OCI-LY3 (cell line): ENCODE results near the gene AVL9.
"Not testable (repeated sequence)": the region's sequence is repeated elsewhere in the genome, so short reads cannot be mapped to it uniquely, and the experiment has no call there.

Experiments used
- H2AFZ ChIP-seq: fragments of 200-600, 300-600 bp; shearing (Covaris generic); 2 replicates; pipeline ENCODE4 v1.6.0; 2014; ENCODE audit warnings: antibody characterized with exemption, low read depth, low read length
- H3K27ac ChIP-seq: fragments of 200-600, 300-600 bp; sonication (generic); 2 replicates; pipeline ENCODE4 v1.5.1; 2014; ENCODE audit warnings: mild to moderate bottlenecking, low read length, moderate library complexity, mixed read lengths
- H3K27me3 ChIP-seq: fragments of 200-600, 300-600 bp; sonication (generic); 2 replicates; pipeline ENCODE4 v1.6.1; 2014; ENCODE audit warnings: low read depth, low read length, mixed read lengths
- H3K36me3 ChIP-seq: fragments of 200-600, 300-600 bp; sonication (generic); replicated peaks from 2 replicates; pipeline ENCODE3; 2014; ENCODE audit warnings: low read depth, low read length, mixed read lengths
- H3K4me1 ChIP-seq: fragments of 300-600, 200-600 bp; sonication (generic); 2 replicates; pipeline ENCODE4 v1.6.1; 2014; ENCODE audit warnings: low read length, mixed read lengths
- H3K4me2 ChIP-seq: fragments of 200-600, 300-600 bp; sonication (generic); 2 replicates; pipeline ENCODE4 v1.6.1; 2014; ENCODE audit warnings: low read length, mixed read lengths
- H3K4me3 ChIP-seq: fragments of 300-600, 200-600 bp; sonication (generic); 2 replicates; pipeline ENCODE4 v1.5.1; 2014; ENCODE audit warnings: antibody characterized with exemption, mild to moderate bottlenecking, low read length, moderate library complexity
- H3K79me2 ChIP-seq: fragments of 300-600, 200-600 bp; shearing (Covaris generic); 2 replicates; pipeline ENCODE4 v1.6.1; 2014; ENCODE audit warnings: mild to moderate bottlenecking, low read length, mixed read lengths
- H3K9ac ChIP-seq: fragments of 300-600, 200-600 bp; shearing (Covaris generic); 2 replicates; pipeline ENCODE4 v1.6.0; 2014; ENCODE audit warnings: mild to moderate bottlenecking, low read length, moderate library complexity
- H3K9me3 ChIP-seq: fragments of 200-600, 300-600 bp; shearing (Covaris generic); 2 replicates; pipeline ENCODE4 v1.6.1; 2014; ENCODE audit warnings: low read length, mixed read lengths; ENCODE audit not compliant: insufficient read depth
- H4K20me1 ChIP-seq: fragments of 200-600, 300-600 bp; sonication (generic); 2 replicates; pipeline ENCODE4 v1.6.1; 2016; ENCODE audit warnings: low read length, mixed read lengths; ENCODE audit not compliant: insufficient read depth
- CTCF ChIP-seq: fragments of 200-600, 300-600 bp; sonication (generic); IDR thresholded peaks from 2 replicates; pipeline ENCODE4 v1.5.1; 2014; ENCODE audit warnings: antibody characterized with exemption, low read length, low read depth
- EZH2phosphoT487 ChIP-seq: fragments of 200-600 bp; shearing (Covaris generic); IDR thresholded peaks from 2 replicates; pipeline ENCODE4 v1.6.1; 2018; ENCODE audit warnings: antibody characterized with exemption, mixed run types, low read depth

Gene AVL9

DNA sequence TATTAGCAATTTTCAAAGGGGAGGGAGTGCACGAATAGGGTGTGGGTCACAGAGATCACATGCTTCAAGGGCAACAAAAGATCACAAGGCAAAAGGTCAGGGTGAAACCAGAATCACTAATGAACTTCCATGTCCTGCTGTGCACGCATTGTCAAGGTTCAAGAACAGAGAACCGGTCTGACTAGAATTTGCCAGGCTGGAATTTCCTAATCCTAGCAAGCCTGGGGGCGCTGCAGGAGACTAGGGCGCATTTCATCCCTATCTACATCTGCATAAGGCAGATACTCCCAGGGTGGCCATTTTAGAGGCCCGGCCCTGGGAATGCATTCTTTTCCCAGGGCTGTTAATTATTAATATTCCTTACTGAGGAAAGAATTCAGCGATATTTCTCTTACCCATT, 108.8 kb downstream of the AVL9 start:
- not testable (repeated sequence) for H3K4me2 ChIP-seq, H3K9me3 ChIP-seq, H2AFZ ChIP-seq, H3K79me2 ChIP-seq, H3K4me3 ChIP-seq, H3K9ac ChIP-seq, H3K4me1 ChIP-seq, H4K20me1 ChIP-seq, H3K27ac ChIP-seq, H3K36me3 ChIP-seq, H3K27me3 ChIP-seq

GRCh38 chr7:32605032-32605431, 109.7 kb downstream of the AVL9 start:
- Histone ChIP-seq H3K4me3 (no peak overlapping the region), H3K36me3 (no peaks in the 10 kb centered on the region), H3K9ac (no peak overlapping the region), H3K79me2 (no peaks in the 10 kb centered on the region), H2AFZ (no peak overlapping the region), H3K4me2 (no peak overlapping the region), H3K9me3 (no peaks in the 10 kb centered on the region), H3K27me3 (no peaks in the 10 kb centered on the region), H3K4me1 (no peaks in the 10 kb centered on the region), H4K20me1 (no peaks in the 10 kb centered on the region), H3K27ac (no peak overlapping the region)
- no peak for TF ChIP-seq CTCF
- TF ChIP-seq EZH2phosphoT487: no peak

GRCh38 chr7:32609463-32609862, 114.2 kb downstream of the AVL9 start:
- no peaks in the 10 kb centered on the region for H3K9me3 ChIP-seq

DNA sequence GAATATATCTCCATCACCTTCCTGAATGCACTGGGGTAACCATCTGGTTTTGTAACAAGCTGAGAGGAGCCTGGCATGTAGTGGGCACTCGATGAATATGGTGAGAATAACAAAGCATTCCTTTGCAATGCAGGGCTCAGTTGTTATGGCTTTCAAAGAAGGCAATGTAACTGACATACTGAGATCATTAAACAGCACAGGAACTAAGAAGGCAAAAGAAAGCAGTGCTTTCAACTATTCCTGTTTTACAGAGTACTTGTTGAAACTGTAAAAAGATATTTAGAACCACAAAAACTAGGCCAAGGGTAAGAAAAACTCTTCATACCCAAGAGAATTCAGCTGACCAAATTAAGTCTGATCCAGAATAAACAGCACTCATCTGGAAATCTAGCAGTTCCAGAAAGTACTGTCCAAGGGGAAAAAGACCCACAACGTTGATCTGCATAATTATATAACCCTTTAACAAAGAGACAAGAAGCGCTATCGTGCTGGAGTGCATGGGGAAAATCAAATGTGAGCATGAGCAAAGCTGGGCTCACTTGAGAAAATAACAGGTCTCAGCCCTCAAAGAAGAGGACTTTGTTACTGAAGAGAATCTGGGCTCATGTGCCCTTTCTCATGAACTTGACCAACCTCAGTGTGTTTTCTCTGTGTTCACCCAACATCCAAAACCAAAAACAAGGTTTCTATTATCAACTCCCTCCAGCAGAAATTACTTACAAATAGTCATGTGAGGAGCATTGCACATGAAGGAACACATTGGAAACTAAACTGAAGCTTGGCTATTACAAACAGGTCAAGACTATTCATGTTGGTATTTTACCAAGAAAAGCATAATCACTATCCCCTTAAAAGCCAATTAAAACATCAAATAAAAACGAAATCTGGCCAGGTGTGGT, 116.2 kb downstream of the AVL9 start:
- Histone ChIP-seq H3K27me3 (no peaks in the 10 kb centered on the region), H3K36me3 (no peaks in the 10 kb centered on the region), H3K4me1 (no peaks in the 10 kb centered on the region), H3K9me3 (no peaks in the 10 kb centered on the region), H3K79me2 (no peaks in the 10 kb centered on the region), H3K4me3 (no peak overlapping the region), H3K27ac (no peak overlapping the region), H2AFZ (no peak overlapping the region), H3K4me2 (no peak overlapping the region), H3K9ac (no peak overlapping the region), H4K20me1 (no peaks in the 10 kb centered on the region)
- TF ChIP-seq CTCF: no peak
- TF ChIP-seq EZH2phosphoT487: no peak

More at GRCh38 chr7:32609463-32609862, 114.2 kb downstream of the AVL9 start:
- Histone ChIP-seq H3K79me2 (no peaks in the 10 kb centered on the region), H3K27ac (no peak overlapping the region), H4K20me1 (no peaks in the 10 kb centered on the region), H3K4me2 (no peak overlapping the region), H3K4me1 (no peaks in the 10 kb centered on the region), H3K36me3 (no peaks in the 10 kb centered on the region), H2AFZ (no peak overlapping the region), H3K27me3 (no peaks in the 10 kb centered on the region), H3K9ac (no peak overlapping the region), H3K4me3 (no peak overlapping the region)
- TF ChIP-seq CTCF (no peak), EZH2phosphoT487 (no peak)
